Endothelial cell (in vitro differentiated cells): ENCODE measurements around the gene TMEM198. TPM values are rescaled to one million over a fixed set of nuclear protein-coding genes. Genes with fewer than 3 reads are reported as not detected.

Source experiments
- DNase-seq: peaks from one replicate; pipeline ENCODE4 v3.0.0; 2021; ENCODE audit warnings: low spot score
- H3K27ac Mint-ChIP-seq: one replicate; pipeline ENCODE4 v1.8.0; 2021; ENCODE audit warnings: mixed read lengths, inconsistent platforms; ENCODE audit not compliant: unreplicated experiment
- H3K27me3 Mint-ChIP-seq: one replicate; pipeline ENCODE4 v1.8.0; 2021; ENCODE audit warnings: mild to moderate bottlenecking, moderate library complexity, mixed read lengths, inconsistent platforms; ENCODE audit not compliant: unreplicated experiment
- H3K36me3 Mint-ChIP-seq: one replicate; pipeline ENCODE4 v1.8.0; 2021; ENCODE audit warnings: mild to moderate bottlenecking, low read depth, mixed read lengths, inconsistent platforms; ENCODE audit not compliant: unreplicated experiment
- H3K4me1 Mint-ChIP-seq: one replicate; pipeline ENCODE4 v1.8.0; 2021; ENCODE audit warnings: mild to moderate bottlenecking, mixed read lengths, inconsistent platforms; ENCODE audit not compliant: unreplicated experiment
- H3K4me3 Mint-ChIP-seq: one replicate; pipeline ENCODE4 v1.8.0; 2021; ENCODE audit warnings: mild to moderate bottlenecking, mixed read lengths, inconsistent platforms; ENCODE audit not compliant: unreplicated experiment
- H3K9me3 Mint-ChIP-seq: one replicate; pipeline ENCODE4 v1.8.0; 2021; ENCODE audit warnings: mixed read lengths, inconsistent platforms; ENCODE audit not compliant: unreplicated experiment
- total RNA-seq: library from RNA; stranded (reverse); fragmentation: NEBNext Ultra II Directional; extraction: Animal tissue kit (Norgen Biotek cat#: 25700); gene quantifications from one replicate; pipeline ENCODE4 v1.2.1, GENCODE V29; 2021; ENCODE audit not compliant: unreplicated experiment
- TF ChIP-seq, protein P1 (sequence below): fragments of 200-600 bp; sonication (generic); IDR thresholded peaks from one replicate; pipeline ENCODE4 v1.5.0; 2021; ENCODE audit warnings: antibody characterized with exemption; ENCODE audit not compliant: unreplicated experiment

Gene TMEM198
- total RNA-seq, 1 donor from 2014 or later = not detected

GRCh38 chr2:219566640-219567039 is 22.8 kb downstream of the TMEM198 start:
- H3K27me3 Mint-ChIP-seq = peaks cover 24% of the 10 kb centered on the region
- H3K36me3 Mint-ChIP-seq = peaks cover 28% of the 10 kb centered on the region
- H3K9me3 Mint-ChIP-seq = no peaks in the 10 kb centered on the region
- peak overlapping the region; percentile 22 for H3K4me3 Mint-ChIP-seq
- H3K27ac Mint-ChIP-seq = no peak overlapping the region
- no peak for DNase-seq
- TF ChIP-seq, protein P1, sequence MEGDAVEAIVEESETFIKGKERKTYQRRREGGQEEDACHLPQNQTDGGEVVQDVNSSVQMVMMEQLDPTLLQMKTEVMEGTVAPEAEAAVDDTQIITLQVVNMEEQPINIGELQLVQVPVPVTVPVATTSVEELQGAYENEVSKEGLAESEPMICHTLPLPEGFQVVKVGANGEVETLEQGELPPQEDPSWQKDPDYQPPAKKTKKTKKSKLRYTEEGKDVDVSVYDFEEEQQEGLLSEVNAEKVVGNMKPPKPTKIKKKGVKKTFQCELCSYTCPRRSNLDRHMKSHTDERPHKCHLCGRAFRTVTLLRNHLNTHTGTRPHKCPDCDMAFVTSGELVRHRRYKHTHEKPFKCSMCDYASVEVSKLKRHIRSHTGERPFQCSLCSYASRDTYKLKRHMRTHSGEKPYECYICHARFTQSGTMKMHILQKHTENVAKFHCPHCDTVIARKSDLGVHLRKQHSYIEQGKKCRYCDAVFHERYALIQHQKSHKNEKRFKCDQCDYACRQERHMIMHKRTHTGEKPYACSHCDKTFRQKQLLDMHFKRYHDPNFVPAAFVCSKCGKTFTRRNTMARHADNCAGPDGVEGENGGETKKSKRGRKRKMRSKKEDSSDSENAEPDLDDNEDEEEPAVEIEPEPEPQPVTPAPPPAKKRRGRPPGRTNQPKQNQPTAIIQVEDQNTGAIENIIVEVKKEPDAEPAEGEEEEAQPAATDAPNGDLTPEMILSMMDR = no peak
- H3K4me1 Mint-ChIP-seq = peaks cover 7% of the 10 kb centered on the region

- Mint-ChIP-seq H3K4me3 (no peak overlapping the region), H3K4me1 (peaks cover 10% of the 10 kb centered on the region), H3K9me3 (no peaks in the 10 kb centered on the region), H3K36me3 (peaks cover 31% of the 10 kb centered on the region), H3K27me3 (peaks cover 27% of the 10 kb centered on the region), H3K27ac (no peak overlapping the region)
- TF ChIP-seq, protein P1 = no peak
- no peak for DNase-seq
Measured at GRCh38 chr2:219567131-219567530, 23.3 kb downstream of the TMEM198 start.

- peaks cover 27% of the 10 kb centered on the region for H3K27me3 Mint-ChIP-seq
- TF ChIP-seq, protein P1 = no peak
- DNase-seq = no peak
- peaks cover 10% of the 10 kb centered on the region for H3K4me1 Mint-ChIP-seq
- no peak overlapping the region for H3K27ac Mint-ChIP-seq
- peaks cover 31% of the 10 kb centered on the region for H3K36me3 Mint-ChIP-seq
- H3K9me3 Mint-ChIP-seq = no peaks in the 10 kb centered on the region
- no peak overlapping the region for H3K4me3 Mint-ChIP-seq
Measured at GRCh38 chr2:219567791-219568361, 24.0 kb downstream of the TMEM198 start.

DNA sequence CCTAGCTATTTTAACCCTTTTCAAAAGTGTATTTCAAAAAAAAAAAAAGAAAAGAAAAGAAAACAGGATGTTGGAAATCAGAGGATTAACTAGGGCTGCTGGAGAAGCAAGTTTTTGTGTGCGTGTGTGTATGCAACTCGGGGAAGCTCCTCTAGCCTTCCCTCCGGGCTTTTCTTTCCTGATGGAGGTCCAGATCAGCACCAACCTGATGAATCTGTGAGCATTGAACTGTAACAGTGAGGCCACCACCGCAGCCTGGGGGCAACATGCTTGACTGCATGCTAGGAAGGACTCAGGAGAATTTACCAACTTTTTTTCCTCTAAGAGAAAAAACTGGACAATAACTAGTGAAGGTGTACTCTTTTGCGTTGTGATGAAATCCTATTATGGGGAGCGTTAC is 25.2 kb downstream of the TMEM198 start:
- Mint-ChIP-seq H3K9me3 (no peaks in the 10 kb centered on the region), H3K27ac (no peak overlapping the region), H3K4me1 (peaks cover 10% of the 10 kb centered on the region), H3K36me3 (peaks cover 27% of the 10 kb centered on the region), H3K27me3 (peaks cover 25% of the 10 kb centered on the region), H3K4me3 (no peak overlapping the region)
- DNase-seq = no peak
- TF ChIP-seq, protein P1 = no peak

- DNase-seq = no peak
- Mint-ChIP-seq H3K4me3 (peak overlapping the region; percentile 81), H3K9me3 (no peaks in the 10 kb centered on the region), H3K36me3 (peaks cover 22% of the 10 kb centered on the region), H3K4me1 (peaks cover 10% of the 10 kb centered on the region), H3K27ac (no peak overlapping the region), H3K27me3 (peaks cover 22% of the 10 kb centered on the region)
- TF ChIP-seq, protein P1 = no peak
Measured at GRCh38 chr2:219569635-219570034, 25.8 kb downstream of the TMEM198 start.
